Choroid plexus epithelial cell (primary cell): ENCODE results near the gene FOXQ1.
"Not testable (repeated sequence)": the region's sequence is repeated elsewhere in the genome, so short reads cannot be mapped to it uniquely, and the experiment has no call there.

Source experiments
- DNase-seq: peaks from one replicate; pipeline ENCODE4 v3.0.0-alpha.2; 2010; ENCODE audit warnings: low read depth
- H3K4me3 ChIP-seq: 2 replicates; pipeline ENCODE4 v1.5.1; 2011; ENCODE audit warnings: low read depth, mild to moderate bottlenecking, control low read depth, low read length, moderate library complexity
- TF ChIP-seq, protein P1 (sequence below): conservative IDR thresholded peaks from 2 replicates; pipeline ENCODE4 v1.5.1; 2011; ENCODE audit warnings: low read depth, mild to moderate bottlenecking, control low read depth, inconsistent platforms, low read length, moderate library complexity

FOXQ1 gene

DNA sequence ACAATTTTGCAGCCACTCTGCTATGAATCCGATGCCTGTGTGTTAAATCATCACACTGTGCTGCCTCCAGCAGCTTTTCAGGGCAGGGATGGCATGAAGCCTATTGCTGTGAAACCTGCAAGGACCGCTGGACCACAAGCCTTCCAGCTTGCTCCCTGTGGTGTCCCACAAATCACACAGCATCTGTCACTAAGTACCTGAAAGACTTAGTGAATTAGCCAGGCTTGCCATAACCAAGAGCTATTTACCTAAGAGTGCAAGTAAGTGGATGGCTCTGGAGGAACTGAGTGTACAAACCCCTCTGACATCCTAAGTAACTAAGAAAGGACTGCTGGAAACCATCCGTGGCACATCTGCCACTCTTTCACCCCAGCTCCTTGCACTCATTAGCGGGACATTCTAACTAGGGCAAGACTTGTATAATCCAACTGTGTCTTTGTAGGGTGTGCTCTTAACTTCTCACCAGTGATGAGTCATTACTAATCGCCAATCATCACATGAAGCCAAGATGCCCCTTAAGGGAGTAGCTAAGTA, 34.7 kb downstream of the FOXQ1 start:
- peak; percentile 42 for DNase-seq
- no peak overlapping the region for H3K4me3 ChIP-seq
- TF ChIP-seq, protein P1, sequence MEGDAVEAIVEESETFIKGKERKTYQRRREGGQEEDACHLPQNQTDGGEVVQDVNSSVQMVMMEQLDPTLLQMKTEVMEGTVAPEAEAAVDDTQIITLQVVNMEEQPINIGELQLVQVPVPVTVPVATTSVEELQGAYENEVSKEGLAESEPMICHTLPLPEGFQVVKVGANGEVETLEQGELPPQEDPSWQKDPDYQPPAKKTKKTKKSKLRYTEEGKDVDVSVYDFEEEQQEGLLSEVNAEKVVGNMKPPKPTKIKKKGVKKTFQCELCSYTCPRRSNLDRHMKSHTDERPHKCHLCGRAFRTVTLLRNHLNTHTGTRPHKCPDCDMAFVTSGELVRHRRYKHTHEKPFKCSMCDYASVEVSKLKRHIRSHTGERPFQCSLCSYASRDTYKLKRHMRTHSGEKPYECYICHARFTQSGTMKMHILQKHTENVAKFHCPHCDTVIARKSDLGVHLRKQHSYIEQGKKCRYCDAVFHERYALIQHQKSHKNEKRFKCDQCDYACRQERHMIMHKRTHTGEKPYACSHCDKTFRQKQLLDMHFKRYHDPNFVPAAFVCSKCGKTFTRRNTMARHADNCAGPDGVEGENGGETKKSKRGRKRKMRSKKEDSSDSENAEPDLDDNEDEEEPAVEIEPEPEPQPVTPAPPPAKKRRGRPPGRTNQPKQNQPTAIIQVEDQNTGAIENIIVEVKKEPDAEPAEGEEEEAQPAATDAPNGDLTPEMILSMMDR = no peak

- TF ChIP-seq, protein P1 = no peak
- DNase-seq = no peak
- no peak overlapping the region for H3K4me3 ChIP-seq
These were observed 35.3 kb downstream of the FOXQ1 start for GRCh38 chr6:1347161-1347560.

DNA sequence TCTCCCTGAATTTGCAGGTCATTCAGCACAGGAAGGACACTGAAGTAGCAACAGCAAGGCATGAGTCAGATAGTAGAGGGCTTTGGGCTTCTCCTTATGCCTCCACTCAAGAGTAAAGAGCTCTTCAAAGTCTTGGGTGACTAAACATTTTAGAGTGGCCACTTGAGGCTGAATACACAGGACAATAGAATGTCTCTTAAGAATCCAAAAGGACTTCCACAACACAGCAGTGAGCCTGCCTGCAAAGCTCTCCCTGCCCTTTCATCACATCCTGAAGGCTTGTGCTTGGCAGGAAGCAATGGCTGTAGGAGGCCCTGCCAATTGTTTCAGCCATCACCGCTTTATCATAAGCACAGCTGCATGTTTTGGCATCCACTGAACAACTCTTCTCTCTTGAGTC, 36.8 kb downstream of the FOXQ1 start:
- DNase-seq = peak; percentile 65
- H3K4me3 ChIP-seq = no peak overlapping the region
- TF ChIP-seq, protein P1 = no peak

DNA sequence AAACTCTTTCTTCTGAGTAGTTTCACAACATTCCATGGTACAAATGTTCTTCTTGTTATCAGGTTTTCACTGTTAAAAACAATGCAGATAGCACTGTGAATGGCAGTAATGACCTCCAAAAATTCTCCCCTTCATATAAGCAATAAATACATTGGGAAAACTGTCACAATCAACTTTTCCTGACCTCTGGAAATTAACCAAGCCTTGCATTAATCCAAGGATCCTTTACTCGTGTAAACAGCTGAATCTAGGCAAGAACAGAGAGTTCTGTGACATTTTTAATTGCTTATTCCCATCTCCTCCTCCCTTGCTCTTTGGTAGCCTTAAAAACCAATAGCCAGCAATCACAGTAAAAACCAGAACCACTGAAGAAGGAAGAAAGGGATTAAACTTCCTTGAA, 37.8 kb downstream of the FOXQ1 start:
- H3K4me3 ChIP-seq = no peak overlapping the region
- no peak for DNase-seq
- TF ChIP-seq, protein P1 = no peak

DNA sequence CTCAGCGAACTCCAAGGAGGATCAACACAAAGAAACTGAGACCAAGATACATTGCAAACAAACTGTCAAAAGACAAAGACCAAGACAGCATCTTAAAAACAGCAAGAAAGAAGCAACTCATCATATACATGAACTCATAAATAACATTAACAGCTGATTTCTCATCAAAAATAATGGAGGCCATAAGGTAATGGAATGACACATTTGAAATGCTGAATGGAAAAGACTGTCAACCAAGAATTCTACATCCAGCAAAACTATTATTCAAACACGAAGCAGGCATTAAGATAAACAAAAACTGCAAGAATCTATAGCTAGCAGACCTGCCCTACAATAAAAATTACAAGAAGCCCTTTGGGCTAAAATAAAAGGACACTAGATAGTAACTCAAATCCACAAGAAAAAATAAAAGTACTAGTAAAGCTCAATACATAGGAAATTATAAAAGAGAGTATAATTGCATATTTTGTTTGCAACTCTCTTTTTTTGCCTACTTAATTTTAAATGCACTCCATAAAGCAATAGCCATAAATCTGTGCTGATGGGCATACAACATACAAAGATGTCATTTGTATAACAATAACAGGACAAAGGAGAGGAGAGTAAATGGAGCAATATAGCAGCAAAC, 39.6 kb downstream of the FOXQ1 start:
- H3K4me3 ChIP-seq = no peak overlapping the region
- TF ChIP-seq, protein P1 = no peak
- DNase-seq = no peak

DNA sequence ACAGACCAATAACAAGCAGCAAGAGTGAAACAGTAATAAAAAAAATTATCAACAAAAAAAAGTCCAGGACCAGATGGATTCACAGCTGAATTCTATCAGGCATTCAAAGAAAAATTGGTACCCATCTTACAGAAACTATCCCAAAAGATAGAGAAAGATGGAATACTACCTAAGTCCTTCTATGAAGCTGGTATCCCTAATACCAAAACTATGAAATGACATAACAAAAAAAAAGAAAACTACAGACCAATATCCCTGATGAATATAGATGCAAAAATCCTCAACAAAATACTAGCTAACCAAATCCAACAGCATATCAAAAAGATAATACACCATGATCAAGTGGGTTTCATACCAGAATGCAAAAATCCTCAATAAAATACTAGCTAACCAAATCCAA, 43.2 kb downstream of the FOXQ1 start:
- not testable (repeated sequence) for DNase-seq, H3K4me3 ChIP-seq

GRCh38 chr6:1361717-1362116, 49.8 kb downstream of the FOXQ1 start:
- not testable (repeated sequence) for DNase-seq, H3K4me3 ChIP-seq

- DNase-seq = no peak
- no peak overlapping the region for H3K4me3 ChIP-seq
- TF ChIP-seq, protein P1 = no peak
These were observed 50.7 kb downstream of the FOXQ1 start for GRCh38 chr6:1362643-1363042.
